CD4-positive, alpha-beta T cell (primary cell): Measurements from ENCODE around the gene KCTD1. TPM values are rescaled to one million over a fixed set of nuclear protein-coding genes. Genes with fewer than 3 reads are reported as not detected.

Experiments
- ATAC-seq: fragments of 200-7000 bp; cut with Tn5 transposase; one replicate; pipeline ENCODE4 v1.10.0; 2022; ENCODE audit warnings: mild to moderate bottlenecking; ENCODE audit not compliant: poor library complexity
- CTCF ChIA-PET: fragments of 350-600 bp; sonication (Branson Sonifier 250); formaldehyde crosslinking; loops from one replicate; lab custom pipeline; 2021; ENCODE audit warnings: antibody characterized with exemption, inconsistent platforms; lab: Charles Lee
- POLR2A ChIA-PET: fragments of 350-600 bp; sonication (Branson Sonifier 250); formaldehyde crosslinking; loops from one replicate; lab custom pipeline; 2021; ENCODE audit warnings: antibody characterized with exemption, inconsistent platforms; lab: Charles Lee
- DNase-seq, 14 experiments: peaks; one replicate each; pipeline ENCODE4 v3.0.0-alpha.2; 2013 to 2020; ENCODE audit warnings: mixed read lengths in 2 of 14
- H3K27ac ChIP-seq, 2 donors: one replicate each; pipeline versions ENCODE4 v1.5.1 to v1.7.0; 2013; ENCODE audit warnings: low read length in 2 of 2, low read depth in 1 of 2, mild to moderate bottlenecking in 1 of 2
- H3K27me3 ChIP-seq, 2 experiments: 1 replicate in 1 of 2; 2 replicates in 1 of 2; pipeline versions ENCODE4 v1.6.1 to v1.7.0; 2013; ENCODE audit warnings: low read length in 2 of 2, control low read depth in 1 of 2, mild to moderate bottlenecking in 1 of 2, moderate library complexity in 1 of 2; ENCODE audit not compliant: insufficient read depth in 2 of 2, control insufficient read depth in 1 of 2
- H3K36me3 ChIP-seq: one replicate; pipeline ENCODE4 v1.6.1; 2013; ENCODE audit warnings: low read length, control low read depth; ENCODE audit not compliant: insufficient read depth
- H3K4me1 ChIP-seq: one replicate; pipeline ENCODE4 v1.6.1; 2013; ENCODE audit warnings: low read length, control low read depth; ENCODE audit not compliant: insufficient read depth
- H3K4me3 ChIP-seq: one replicate; pipeline ENCODE4 v1.5.1; 2013; ENCODE audit warnings: mild to moderate bottlenecking, low read length, moderate library complexity
- H3K9me3 ChIP-seq, 2 experiments: 1 replicate in 1 of 2; 2 replicates in 1 of 2; pipeline versions ENCODE4 v1.6.1 to v1.7.0; 2013; ENCODE audit warnings: low read length in 2 of 2, mild to moderate bottlenecking in 2 of 2, control low read depth in 1 of 2, moderate library complexity in 1 of 2; ENCODE audit not compliant: control insufficient read depth in 1 of 2, insufficient read depth in 1 of 2
- H3K27ac Mint-ChIP-seq: one replicate; pipeline ENCODE4 v1.8.0; 2020; ENCODE audit warnings: mixed read lengths
- H3K27me3 Mint-ChIP-seq: one replicate; pipeline ENCODE4 v1.8.0; 2021; ENCODE audit warnings: mixed read lengths
- H3K36me3 Mint-ChIP-seq: one replicate; pipeline ENCODE4 v1.8.0; 2021; ENCODE audit warnings: low read depth, mixed read lengths
- H3K4me1 Mint-ChIP-seq: one replicate; pipeline ENCODE4 v1.8.0; 2021; ENCODE audit warnings: low read depth, mixed read lengths
- H3K4me3 Mint-ChIP-seq: one replicate; pipeline ENCODE4 v1.8.0; 2020; ENCODE audit warnings: mild to moderate bottlenecking, mixed read lengths
- H3K9me3 Mint-ChIP-seq: one replicate; pipeline ENCODE4 v1.8.0; 2020; ENCODE audit warnings: mixed read lengths
- CTCF ChIP-seq: fragments of 200-600 bp; IDR thresholded peaks from one replicate; pipeline ENCODE4 v1.8.0; 2022; ENCODE audit warnings: antibody characterized with exemption, mild to moderate bottlenecking
- intact Hi-C, 2 experiments: fragments of 100-400 bp; cut with DNase I in 1 of 2; cut with micrococcal nuclease in 1 of 2; formaldehyde crosslinking; loops; one replicate each; pipeline versions ENCODE4 v1.15.1 to v1.9.0; 2023 to 2025; cut with DNase I, micrococcal nuclease
- polyA plus RNA-seq, 2 donors: library from polyadenylated mRNA; unstranded; fragments of 120-200 nt; gene quantifications; one replicate each; pipeline ENCODE4 v1.2.1, GENCODE V29; 2013
- total RNA-seq, 174 experiments: library from RNA in 2 of 174; stranded (reverse) in 2 of 174; gene quantifications; one replicate each; pipeline ENCODE4 v1.2.3 and lab custom pipeline; 2021 to 2026

The KCTD1 gene
- total RNA-seq (1 to 10 TPM in 1 of 2 experiments, under 1 TPM in 1; 0.74 to 1.1 TPM), total RNA-seq (lab: John Stamatoyannopoulos, UW) (0.54 to 5.0 (median 2.4) reads per million in 172 experiments)
- 2.2 TPM for polyA plus RNA-seq (2013, experiment 1 of 2)
- 2.3 TPM for polyA plus RNA-seq (2013, experiment 2 of 2)

GRCh38 chr18:26548415-26549262, at the start of gene KCTD1:
KCTD1 (minus strand) TSS chr18:26548553; CDS start chr18:26548536, 17 bp downstream.
- Mint-ChIP-seq H3K27ac (no peak within 1 kb of the TSS), H3K4me1 (peaks cover 41% of the 10 kb centered on the region), H3K9me3 (no peaks in the 10 kb centered on the region), H3K4me3 (peak within 1 kb of the TSS; percentile 91), H3K36me3 (no peaks in the 10 kb centered on the region), H3K27me3 (peaks cover 37% of the 10 kb centered on the region)
- no peak for TF ChIP-seq CTCF
- ChIA-PET CTCF (no interaction called here), POLR2A (no interaction called here)
- Histone ChIP-seq H3K27ac (no peak within 1 kb of the TSS), H3K4me1 (peaks cover 47% of the 10 kb centered on the region), H3K27me3 (peaks cover 25 to 44% of the 10 kb centered on the region in 2 experiments), H3K9me3 (peaks cover 0 to 25% of the 10 kb centered on the region in 2 experiments), H3K4me3 (peak within 1 kb of the TSS; percentile 57), H3K36me3 (no peaks in the 10 kb centered on the region)
- intact Hi-C loops: no loop called here
- DNase-seq (peak in 13 of 14 experiments; percentile 18 to 82 (median 51)), ATAC-seq (peak; percentile 51)

GRCh38 chr18:26593365-26594320, 45.3 kb upstream of the KCTD1 start:
- Mint-ChIP-seq H3K27ac (no peak overlapping the region), H3K4me3 (no peak overlapping the region), H3K4me1 (no peaks in the 10 kb centered on the region), H3K27me3 (peaks cover 16% of the 10 kb centered on the region), H3K36me3 (no peaks in the 10 kb centered on the region), H3K9me3 (no peaks in the 10 kb centered on the region)
- Histone ChIP-seq H3K36me3 (no peaks in the 10 kb centered on the region), H3K4me1 (no peaks in the 10 kb centered on the region), H3K27ac (no peak overlapping the region), H3K27me3 (peaks cover 3 to 7% of the 10 kb centered on the region in 2 experiments), H3K4me3 (no peak overlapping the region), H3K9me3 (no peaks in the 10 kb centered on the region)
- ATAC-seq: no peak
- intact Hi-C loops: no loop called here
- POLR2A ChIA-PET: no interaction called here
- CTCF ChIA-PET: interaction anchor here (1.0 kb wide), 1 partner anchor 17 kb away, joined by 3 read pairs; no protein-coding TSS in a partner anchor
- DNase-seq: no peak
- TF ChIP-seq CTCF: no peak

GRCh38 chr18:26584745-26585144, 36.4 kb upstream of the KCTD1 start:
- H3K4me3 ChIP-seq: no peak overlapping the region
- Mint-ChIP-seq H3K27ac (no peak overlapping the region), H3K4me3 (no peak overlapping the region), H3K9me3 (no peaks in the 10 kb centered on the region), H3K36me3 (no peaks in the 10 kb centered on the region), H3K27me3 (peaks cover 5% of the 10 kb centered on the region), H3K4me1 (no peaks in the 10 kb centered on the region)
- no peaks in the 10 kb centered on the region for H3K4me1 ChIP-seq
- no peak overlapping the region for H3K27ac ChIP-seq
- no peak for DNase-seq
- H3K36me3 ChIP-seq: no peaks in the 10 kb centered on the region
- no peak for ATAC-seq
- intact Hi-C loops: no loop called here
- CTCF ChIA-PET: no interaction called here
- H3K9me3 ChIP-seq: no peaks in the 10 kb centered on the region
- POLR2A ChIA-PET: no interaction called here
- H3K27me3 ChIP-seq: peaks cover 0 to 9% of the 10 kb centered on the region in 2 experiments
- no peak for TF ChIP-seq CTCF
